SU-DHL-6 (cell line): Measurements from ENCODE around the gene DENND1B.

Experiments
- CTCF ChIP-seq: fragments of 200-600 bp; sonication (generic); IDR thresholded peaks from one replicate; pipeline ENCODE4 v1.5.1; 2017; ENCODE audit warnings: antibody characterized with exemption, mild to moderate bottlenecking, low read length, moderate library complexity; ENCODE audit not compliant: insufficient read depth, poor library complexity, severe bottlenecking
- EZH2phosphoT487 ChIP-seq: fragments of 200-600 bp; sonication (generic), shearing (Covaris generic); conservative IDR thresholded peaks from 2 replicates; pipeline ENCODE4 v1.6.1; 2018; ENCODE audit warnings: mild to moderate bottlenecking, antibody characterized with exemption, low read length, moderate library complexity, mixed read lengths

GRCh38 chr1:197675583-197676208 lies 99.6 kb downstream of the DENND1B start:
- TF ChIP-seq CTCF = no peak
- TF ChIP-seq EZH2phosphoT487 = no peak
